GM12878 (cell line): ENCODE data around the gene CDCA7. TPM values are rescaled to one million over a fixed set of nuclear protein-coding genes. Genes with fewer than 3 reads are reported as not detected.

ENCODE experiments used
- ATAC-seq: fragments of 200-7000 bp; cut with Tn5 transposase; 3 replicates; pipeline ENCODE4 v1.9.1; 2020; ENCODE audit warnings: mild to moderate bottlenecking, moderate library complexity
- BruUV-seq: library from RNA; stranded (reverse); fragments of 400-500 nt; replicated peaks from 2 replicates; lab custom pipeline; 2021; lab: Mats Ljungman, UMichigan
- CTCF ChIA-PET: fragments of 300-600 bp; sonication (Branson Sonifier 250); formaldehyde crosslinking; extraction: SDS; loops from one replicate; lab custom pipeline; 2021; ENCODE audit warnings: inconsistent platforms; lab: Yijun Ruan, JAX
- POLR2A ChIA-PET: fragments of 350-600 bp; formaldehyde crosslinking; extraction: SDS; loops from one replicate; lab custom pipeline; 2021; ENCODE audit warnings: inconsistent platforms; lab: Charles Lee
- RAD21 ChIA-PET: fragments of 300-600 bp; sonication (Branson Sonifier 250); formaldehyde crosslinking; loops from one replicate; lab custom pipeline; 2023; ENCODE audit warnings: antibody characterized with exemption; ENCODE audit not compliant: unreplicated experiment; lab: Charles Lee
- SMC1A ChIA-PET: fragments of 300-600 bp; sonication (Branson Sonifier 250); formaldehyde crosslinking; loops from one replicate; lab custom pipeline; 2023; ENCODE audit not compliant: unreplicated experiment, uncharacterized antibody; lab: Charles Lee
- DNase-seq: peaks from one replicate; pipeline ENCODE4 v3.0.0-alpha.2; 2011; ENCODE audit warnings: low read depth, low spot score
- FAIRE-seq: peaks from 3 replicates; lab custom pipeline; 2011; peaks lifted over from hg19 to GRCh38; lab: Jason Lieb, UNC
- H2AFZ ChIP-seq: 2 replicates; pipeline ENCODE4 v1.6.0; 2011; ENCODE audit warnings: low read depth, low read length, control low read depth; ENCODE audit not compliant: control insufficient read depth
- H3K27ac ChIP-seq: 2 replicates; pipeline ENCODE4 v1.5.1; 2011; ENCODE audit warnings: control low read depth; ENCODE audit not compliant: control insufficient read depth, insufficient read depth
- H3K27me3 ChIP-seq, 2 experiments: replicated peaks in 1 of 2; 2 replicates each; pipeline versions ENCODE4 v1.6.0 to v1.6.1; 2011; ENCODE audit warnings: low read length in 1 of 2; ENCODE audit not compliant: control insufficient read depth in 2 of 2, insufficient read depth in 2 of 2
- H3K36me3 ChIP-seq, 2 experiments: 2 replicates each; pipeline ENCODE4 v1.5.1; 2011; ENCODE audit warnings: low read length in 1 of 2; ENCODE audit not compliant: control insufficient read depth in 2 of 2, insufficient read depth in 2 of 2
- H3K4me1 ChIP-seq: 2 replicates; pipeline ENCODE4 v1.6.1; 2011; ENCODE audit warnings: mild to moderate bottlenecking, low read length, moderate library complexity, mixed read lengths; ENCODE audit not compliant: control insufficient read depth, insufficient read depth
- H3K4me2 ChIP-seq: 2 replicates; pipeline ENCODE4 v1.6.0; 2011; ENCODE audit warnings: control low read depth; ENCODE audit not compliant: control insufficient read depth, insufficient read depth
- H3K4me3 ChIP-seq: fragments of 200-600 bp; sonication (generic); 2 replicates; pipeline ENCODE4 v1.5.1; 2016
- H3K79me2 ChIP-seq: 2 replicates; pipeline ENCODE4 v1.6.0; 2011; ENCODE audit warnings: low read length; ENCODE audit not compliant: control insufficient read depth, insufficient read depth
- H3K9ac ChIP-seq: 2 replicates; pipeline ENCODE4 v1.8.0; 2011; ENCODE audit warnings: low read length, control low read depth, mixed read lengths; ENCODE audit not compliant: control insufficient read depth, insufficient read depth
- H3K9me3 ChIP-seq: replicated peaks from 3 replicates; pipeline ENCODE4 v1.5.1; 2011; ENCODE audit warnings: mild to moderate bottlenecking, low read length; ENCODE audit not compliant: control insufficient read depth, insufficient read depth
- H4K20me1 ChIP-seq: 2 replicates; pipeline ENCODE4 v1.6.0; 2011; ENCODE audit not compliant: control insufficient read depth, insufficient read depth
- BMI1 ChIP-seq: fragments of 450-650 bp; IDR thresholded peaks from 2 replicates; pipeline ENCODE4 v1.6.1; 2016; ENCODE audit warnings: mild to moderate bottlenecking, moderate library complexity, borderline replicate concordance
- CBX5 ChIP-seq: sonication (generic); IDR thresholded peaks from 2 replicates; pipeline ENCODE4 v1.6.1; 2016; ENCODE audit warnings: low read depth, moderate library complexity, mild to moderate bottlenecking, inconsistent platforms
- ESRRA ChIP-seq: IDR thresholded peaks from 2 replicates; pipeline ENCODE4 v1.6.1; 2012; ENCODE audit warnings: mild to moderate bottlenecking, low read length, improper control_type of control experiment
- HCFC1 ChIP-seq: fragments of 150-350 bp; IDR thresholded peaks from 2 replicates; pipeline ENCODE4 v1.6.1; 2014; ENCODE audit warnings: low read length
- JUND ChIP-seq: IDR thresholded peaks from 2 replicates; pipeline ENCODE4 v1.6.1; 2012; ENCODE audit warnings: low read depth, mild to moderate bottlenecking, low read length, improper control_type of control experiment, moderate library complexity
- NRF1 ChIP-seq: conservative IDR thresholded peaks from 2 replicates; pipeline ENCODE4 v1.6.1; 2011; ENCODE audit warnings: mild to moderate bottlenecking, low read depth, low read length, improper control_type of control experiment
- PAX5 ChIP-seq: IDR thresholded peaks from 2 replicates; pipeline ENCODE4 v1.6.1; 2011; ENCODE audit warnings: low read depth, low read length, borderline replicate concordance
- RFX5 ChIP-seq: IDR thresholded peaks from 2 replicates; pipeline ENCODE4 v1.6.1; 2011; ENCODE audit warnings: low read depth, low read length, improper control_type of control experiment
- YY1 ChIP-seq: IDR thresholded peaks from 2 replicates; pipeline ENCODE4 v1.6.1; 2011; ENCODE audit warnings: low read depth, mild to moderate bottlenecking, low read length
- WGBS: methylation state at CpG from one replicate; pipeline ENCODE4 v1.1.6; 2016; ENCODE audit warnings: low lambda C conversion rate; ENCODE audit not compliant: insufficient replicate concordance, insufficient coverage; ENCODE audit errors: missing lambda C conversion rate; 5-methylcytosine and 5-hydroxymethylcytosine counted together
- in situ Hi-C: fragments of 300-500 bp; cut with MboI; formaldehyde crosslinking; loops from 9 replicates; pipeline ENCODE4 v1.14.3; 2018; ENCODE audit warnings: mixed read lengths
- intact Hi-C: fragments of 100-400 bp; cut with micrococcal nuclease; formaldehyde crosslinking; loops from one replicate; pipeline ENCODE4 v1.14.2; 2022; ENCODE audit not compliant: unreplicated experiment
- polyA plus RNA-seq, 11 experiments: library from polyadenylated mRNA; depleted of rRNA in 4 of 11; unstranded in 6 of 11; stranded (reverse) in 5 of 11; fragments of >200 nt; fragmentation: Nextera tagmentation in 4 of 11; fragmentation: Illumina TruSeq in 1 of 11; extraction: Ambion mirVana in 4 of 11; extraction: Trizol in 1 of 11; gene quantifications; 1 replicate in 1 of 11; 2 replicates in 10 of 11; pipeline versions ENCODE4 v1.2.1 to v1.2.3, GENCODE V29; 2011 to 2016; ENCODE audit warnings: inconsistent platforms in 2 of 11, missing spikeins in 2 of 11, low read depth in 1 of 11
- total RNA-seq, 4 experiments: library from RNA; depleted of rRNA in 3 of 4; stranded (reverse); fragments of >200 nt in 3 of 4; fragmentation: Illumina TruSeq in 1 of 4; extraction: Trizol in 1 of 4; gene quantifications; 2 replicates each; pipeline versions ENCODE4 v1.2.1 to v1.2.3, GENCODE V29; 2013 to 2021
- TF ChIP-seq, protein P1 (sequence below): fragments of 150-350 bp; IDR thresholded peaks from 2 replicates; pipeline ENCODE4 v1.6.1; 2014; ENCODE audit warnings: mild to moderate bottlenecking, low read depth, low read length
- TF ChIP-seq, protein P2 (sequence below): fragments of 450-650 bp; IDR thresholded peaks from 2 replicates; pipeline ENCODE4 v1.6.1; 2014; ENCODE audit warnings: mild to moderate bottlenecking
- TF ChIP-seq, protein P3 (sequence below): IDR thresholded peaks from 2 replicates; pipeline ENCODE4 v1.6.1; 2012; ENCODE audit warnings: improper control_type of control experiment, low read depth, low read length; ENCODE audit not compliant: insufficient replicate concordance
- TF ChIP-seq, protein P4 (sequence below): fragments of 450-650 bp; IDR thresholded peaks from 2 replicates; pipeline ENCODE4 v1.6.1; 2017; ENCODE audit warnings: low read depth, mild to moderate bottlenecking, moderate library complexity

CDCA7 gene
- total and polyA plus RNA-seq, 10 of the 15 experiments (the other 5 are each of a cell fraction or from before 2014, with no cell fraction given), result 23.5 to 71.3 (median 40.8) TPM

DNA sequence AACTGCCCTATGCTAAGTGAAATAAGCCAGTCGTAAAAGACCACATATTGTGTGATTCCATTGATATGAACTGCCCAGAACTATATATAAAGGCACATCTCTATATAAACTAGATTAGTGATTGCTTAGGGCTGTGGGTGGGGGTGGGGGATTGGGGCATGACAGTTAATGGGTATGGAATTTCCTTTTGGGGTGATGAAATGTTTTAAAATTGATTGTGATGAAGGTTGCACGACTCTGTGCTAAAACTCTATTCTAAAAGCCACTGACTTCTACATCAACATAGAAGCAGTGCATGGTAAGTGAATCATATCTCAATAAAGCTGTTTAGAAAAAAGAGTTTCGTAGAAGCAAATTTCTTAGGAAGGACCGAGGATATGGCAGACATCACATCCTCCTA is 53.0 kb downstream of the CDCA7 start:
- H3K9me3 ChIP-seq, result no peaks in the 10 kb centered on the region
- ChIA-PET CTCF (no interaction called here), POLR2A (no interaction called here), SMC1A (no interaction called here), RAD21 (no interaction called here)
- intact Hi-C loops (loop anchor here (10.0 kb wide), 1 partner anchor 1037 kb away; no protein-coding TSS in a partner anchor), in situ Hi-C loops (loop anchor here (10.0 kb wide), 1 partner anchor 637 kb away; no protein-coding TSS in a partner anchor)
- ATAC-seq (no peak), FAIRE-seq (no peak), DNase-seq (no peak)
- BruUV-seq, result no TSS peak
- no peaks in the 10 kb centered on the region for H3K4me1 ChIP-seq
- no peak overlapping the region for H3K4me3 ChIP-seq
- no peaks in the 10 kb centered on the region; a peak in 1 of 4 replicates for H3K27me3 ChIP-seq
- no peak overlapping the region for H3K27ac ChIP-seq
- no peaks in the 10 kb centered on the region for H3K36me3 ChIP-seq
- no peaks in the 10 kb centered on the region for H4K20me1 ChIP-seq
- no peaks in the 10 kb centered on the region for H3K79me2 ChIP-seq
- whole genome bisulfite sequencing, result 13% methylated on average over 4 of the region's 4 CpGs
- no peak overlapping the region for H3K9ac ChIP-seq
- H3K4me2 ChIP-seq, result no peak overlapping the region
- no peak overlapping the region for H2AFZ ChIP-seq
- TF ChIP-seq, protein P1, sequence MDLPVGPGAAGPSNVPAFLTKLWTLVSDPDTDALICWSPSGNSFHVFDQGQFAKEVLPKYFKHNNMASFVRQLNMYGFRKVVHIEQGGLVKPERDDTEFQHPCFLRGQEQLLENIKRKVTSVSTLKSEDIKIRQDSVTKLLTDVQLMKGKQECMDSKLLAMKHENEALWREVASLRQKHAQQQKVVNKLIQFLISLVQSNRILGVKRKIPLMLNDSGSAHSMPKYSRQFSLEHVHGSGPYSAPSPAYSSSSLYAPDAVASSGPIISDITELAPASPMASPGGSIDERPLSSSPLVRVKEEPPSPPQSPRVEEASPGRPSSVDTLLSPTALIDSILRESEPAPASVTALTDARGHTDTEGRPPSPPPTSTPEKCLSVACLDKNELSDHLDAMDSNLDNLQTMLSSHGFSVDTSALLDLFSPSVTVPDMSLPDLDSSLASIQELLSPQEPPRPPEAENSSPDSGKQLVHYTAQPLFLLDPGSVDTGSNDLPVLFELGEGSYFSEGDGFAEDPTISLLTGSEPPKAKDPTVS, result no peak
- TF ChIP-seq, protein P2, sequence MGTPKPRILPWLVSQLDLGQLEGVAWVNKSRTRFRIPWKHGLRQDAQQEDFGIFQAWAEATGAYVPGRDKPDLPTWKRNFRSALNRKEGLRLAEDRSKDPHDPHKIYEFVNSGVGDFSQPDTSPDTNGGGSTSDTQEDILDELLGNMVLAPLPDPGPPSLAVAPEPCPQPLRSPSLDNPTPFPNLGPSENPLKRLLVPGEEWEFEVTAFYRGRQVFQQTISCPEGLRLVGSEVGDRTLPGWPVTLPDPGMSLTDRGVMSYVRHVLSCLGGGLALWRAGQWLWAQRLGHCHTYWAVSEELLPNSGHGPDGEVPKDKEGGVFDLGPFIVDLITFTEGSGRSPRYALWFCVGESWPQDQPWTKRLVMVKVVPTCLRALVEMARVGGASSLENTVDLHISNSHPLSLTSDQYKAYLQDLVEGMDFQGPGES, result no peak
- TF ChIP-seq YY1 (no peak), ESRRA (no peak), JUND (no peak), CBX5 (no peak), PAX5 (no peak), HCFC1 (no peak), RFX5 (no peak), NRF1 (no peak), BMI1 (no peak)
- TF ChIP-seq, protein P3, sequence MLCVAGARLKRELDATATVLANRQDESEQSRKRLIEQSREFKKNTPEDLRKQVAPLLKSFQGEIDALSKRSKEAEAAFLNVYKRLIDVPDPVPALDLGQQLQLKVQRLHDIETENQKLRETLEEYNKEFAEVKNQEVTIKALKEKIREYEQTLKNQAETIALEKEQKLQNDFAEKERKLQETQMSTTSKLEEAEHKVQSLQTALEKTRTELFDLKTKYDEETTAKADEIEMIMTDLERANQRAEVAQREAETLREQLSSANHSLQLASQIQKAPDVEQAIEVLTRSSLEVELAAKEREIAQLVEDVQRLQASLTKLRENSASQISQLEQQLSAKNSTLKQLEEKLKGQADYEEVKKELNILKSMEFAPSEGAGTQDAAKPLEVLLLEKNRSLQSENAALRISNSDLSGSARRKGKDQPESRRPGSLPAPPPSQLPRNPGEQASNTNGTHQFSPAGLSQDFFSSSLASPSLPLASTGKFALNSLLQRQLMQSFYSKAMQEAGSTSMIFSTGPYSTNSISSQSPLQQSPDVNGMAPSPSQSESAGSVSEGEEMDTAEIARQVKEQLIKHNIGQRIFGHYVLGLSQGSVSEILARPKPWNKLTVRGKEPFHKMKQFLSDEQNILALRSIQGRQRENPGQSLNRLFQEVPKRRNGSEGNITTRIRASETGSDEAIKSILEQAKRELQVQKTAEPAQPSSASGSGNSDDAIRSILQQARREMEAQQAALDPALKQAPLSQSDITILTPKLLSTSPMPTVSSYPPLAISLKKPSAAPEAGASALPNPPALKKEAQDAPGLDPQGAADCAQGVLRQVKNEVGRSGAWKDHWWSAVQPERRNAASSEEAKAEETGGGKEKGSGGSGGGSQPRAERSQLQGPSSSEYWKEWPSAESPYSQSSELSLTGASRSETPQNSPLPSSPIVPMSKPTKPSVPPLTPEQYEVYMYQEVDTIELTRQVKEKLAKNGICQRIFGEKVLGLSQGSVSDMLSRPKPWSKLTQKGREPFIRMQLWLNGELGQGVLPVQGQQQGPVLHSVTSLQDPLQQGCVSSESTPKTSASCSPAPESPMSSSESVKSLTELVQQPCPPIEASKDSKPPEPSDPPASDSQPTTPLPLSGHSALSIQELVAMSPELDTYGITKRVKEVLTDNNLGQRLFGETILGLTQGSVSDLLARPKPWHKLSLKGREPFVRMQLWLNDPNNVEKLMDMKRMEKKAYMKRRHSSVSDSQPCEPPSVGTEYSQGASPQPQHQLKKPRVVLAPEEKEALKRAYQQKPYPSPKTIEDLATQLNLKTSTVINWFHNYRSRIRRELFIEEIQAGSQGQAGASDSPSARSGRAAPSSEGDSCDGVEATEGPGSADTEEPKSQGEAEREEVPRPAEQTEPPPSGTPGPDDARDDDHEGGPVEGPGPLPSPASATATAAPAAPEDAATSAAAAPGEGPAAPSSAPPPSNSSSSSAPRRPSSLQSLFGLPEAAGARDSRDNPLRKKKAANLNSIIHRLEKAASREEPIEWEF, result no peak
- TF ChIP-seq, protein P4, sequence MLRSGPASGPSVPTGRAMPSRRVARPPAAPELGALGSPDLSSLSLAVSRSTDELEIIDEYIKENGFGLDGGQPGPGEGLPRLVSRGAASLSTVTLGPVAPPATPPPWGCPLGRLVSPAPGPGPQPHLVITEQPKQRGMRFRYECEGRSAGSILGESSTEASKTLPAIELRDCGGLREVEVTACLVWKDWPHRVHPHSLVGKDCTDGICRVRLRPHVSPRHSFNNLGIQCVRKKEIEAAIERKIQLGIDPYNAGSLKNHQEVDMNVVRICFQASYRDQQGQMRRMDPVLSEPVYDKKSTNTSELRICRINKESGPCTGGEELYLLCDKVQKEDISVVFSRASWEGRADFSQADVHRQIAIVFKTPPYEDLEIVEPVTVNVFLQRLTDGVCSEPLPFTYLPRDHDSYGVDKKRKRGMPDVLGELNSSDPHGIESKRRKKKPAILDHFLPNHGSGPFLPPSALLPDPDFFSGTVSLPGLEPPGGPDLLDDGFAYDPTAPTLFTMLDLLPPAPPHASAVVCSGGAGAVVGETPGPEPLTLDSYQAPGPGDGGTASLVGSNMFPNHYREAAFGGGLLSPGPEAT, result no peak
